K562 (cell line): ENCODE results near the gene DMD. TPM values are rescaled to one million over a fixed set of nuclear protein-coding genes. Genes with fewer than 3 reads are reported as not detected.

Source experiments
- CHD1 ChIP-seq: fragments of 200-600 bp; sonication (generic); IDR thresholded peaks from one replicate; pipeline ENCODE4 v1.6.1; 2012; ENCODE audit warnings: mild to moderate bottlenecking, moderate library complexity, low read length, inconsistent platforms
- FOXJ3 ChIP-seq: sonication (generic); formaldehyde crosslinking; IDR thresholded peaks from 2 replicates; pipeline ENCODE4 v1.4.0; 2020; ENCODE audit warnings: mild to moderate bottlenecking, missing genetic modification reagents
- RHOXF2B ChIP-seq: fragments of 250-450 bp; sonication (Bioruptor Pico); conservative IDR thresholded peaks from 2 replicates; pipeline ENCODE4 v1.5.1; 2021
- ZNF407 ChIP-seq: fragments of 450-650 bp; IDR thresholded peaks from 2 replicates; pipeline ENCODE4 v1.6.1; 2016; ENCODE audit warnings: low read depth
- ZNF609 ChIP-seq: sonication (generic); formaldehyde crosslinking; IDR thresholded peaks from 2 replicates; pipeline ENCODE4 v1.8.1; 2023; ENCODE audit warnings: missing genetic modification reagents, mild to moderate bottlenecking, borderline replicate concordance
- polyA plus RNA-seq, 8 experiments: library from polyadenylated mRNA; depleted of rRNA in 4 of 8; stranded (reverse) in 5 of 8; unstranded in 3 of 8; fragments of >200 nt; fragmentation: Nextera tagmentation in 2 of 8; fragmentation: Illumina TruSeq in 1 of 8; extraction: Ambion mirVana in 2 of 8; extraction: Trizol in 1 of 8; gene quantifications; 2 replicates each; pipeline versions ENCODE4 v1.2.1 to v1.2.3, GENCODE V29; 2011 to 2014; ENCODE audit warnings: inconsistent platforms in 1 of 8, missing spikeins in 1 of 8
- total RNA-seq, 7 experiments: library from RNA; depleted of rRNA in 6 of 7; stranded (reverse); fragments of >200 nt in 6 of 7; fragmentation: Illumina TruSeq in 2 of 7; extraction: Trizol in 2 of 7; gene quantifications; 2 replicates each; pipeline versions ENCODE4 v1.2.1 to v1.2.3, GENCODE V29; 2011 to 2021; ENCODE audit warnings: low replicate concordance in 1 of 7

Gene DMD
- total and polyA plus RNA-seq, 9 of the 15 experiments (the other 6 are each of a cell fraction or from before 2014, with no cell fraction given) = 3.8 to 20.4 (median 11.4) TPM

GRCh38 chrX:33207056-33207455 lies 4.3 kb downstream of the DMD start (continued):
- TF ChIP-seq ZNF407 (no peak), ZNF609 (CRISPR knock-in tag) (no peak), FOXJ3 (CRISPR knock-in tag) (no peak), RHOXF2B (CRISPR knock-in tag) (no peak), CHD1 (no peak)
- TF ChIP-seq, all 486 proteins: peak for 0
